GM12878 (cell line): Measurements from ENCODE around the gene SIK3. TPM values are rescaled to one million over a fixed set of nuclear protein-coding genes. Genes with fewer than 3 reads are reported as not detected.
A peak's percentile ranks its signal among the peaks of the same experiment; 100 is the strongest.

Experiments used
- ATAC-seq: fragments of 200-7000 bp; cut with Tn5 transposase; 3 replicates; pipeline ENCODE4 v1.9.1; 2020; ENCODE audit warnings: mild to moderate bottlenecking, moderate library complexity
- BruUV-seq: library from RNA; stranded (reverse); fragments of 400-500 nt; replicated peaks from 2 replicates; lab custom pipeline; 2021; lab: Mats Ljungman, UMichigan
- CTCF ChIA-PET: fragments of 300-600 bp; sonication (Branson Sonifier 250); formaldehyde crosslinking; extraction: SDS; loops from one replicate; lab custom pipeline; 2021; ENCODE audit warnings: inconsistent platforms; lab: Yijun Ruan, JAX
- POLR2A ChIA-PET: fragments of 350-600 bp; formaldehyde crosslinking; extraction: SDS; loops from one replicate; lab custom pipeline; 2021; ENCODE audit warnings: inconsistent platforms; lab: Charles Lee
- RAD21 ChIA-PET: fragments of 300-600 bp; sonication (Branson Sonifier 250); formaldehyde crosslinking; loops from one replicate; lab custom pipeline; 2023; ENCODE audit warnings: antibody characterized with exemption; ENCODE audit not compliant: unreplicated experiment; lab: Charles Lee
- SMC1A ChIA-PET: fragments of 300-600 bp; sonication (Branson Sonifier 250); formaldehyde crosslinking; loops from one replicate; lab custom pipeline; 2023; ENCODE audit not compliant: unreplicated experiment, uncharacterized antibody; lab: Charles Lee
- DNase-seq: peaks from one replicate; pipeline ENCODE4 v3.0.0-alpha.2; 2011; ENCODE audit warnings: low read depth, low spot score
- FAIRE-seq: peaks from 3 replicates; lab custom pipeline; 2011; peaks lifted over from hg19 to GRCh38; lab: Jason Lieb, UNC
- H2AFZ ChIP-seq: 2 replicates; pipeline ENCODE4 v1.6.0; 2011; ENCODE audit warnings: low read depth, low read length, control low read depth; ENCODE audit not compliant: control insufficient read depth
- H3K27ac ChIP-seq: 2 replicates; pipeline ENCODE4 v1.5.1; 2011; ENCODE audit warnings: control low read depth; ENCODE audit not compliant: control insufficient read depth, insufficient read depth
- H3K27me3 ChIP-seq, 2 experiments: replicated peaks in 1 of 2; 2 replicates each; pipeline versions ENCODE4 v1.6.0 to v1.6.1; 2011; ENCODE audit warnings: low read length in 1 of 2; ENCODE audit not compliant: control insufficient read depth in 2 of 2, insufficient read depth in 2 of 2
- H3K36me3 ChIP-seq, 2 experiments: 2 replicates each; pipeline ENCODE4 v1.5.1; 2011; ENCODE audit warnings: low read length in 1 of 2; ENCODE audit not compliant: control insufficient read depth in 2 of 2, insufficient read depth in 2 of 2
- H3K4me1 ChIP-seq: 2 replicates; pipeline ENCODE4 v1.6.1; 2011; ENCODE audit warnings: mild to moderate bottlenecking, low read length, moderate library complexity, mixed read lengths; ENCODE audit not compliant: control insufficient read depth, insufficient read depth
- H3K4me2 ChIP-seq: 2 replicates; pipeline ENCODE4 v1.6.0; 2011; ENCODE audit warnings: control low read depth; ENCODE audit not compliant: control insufficient read depth, insufficient read depth
- H3K4me3 ChIP-seq: fragments of 200-600 bp; sonication (generic); 2 replicates; pipeline ENCODE4 v1.5.1; 2016
- H3K79me2 ChIP-seq: 2 replicates; pipeline ENCODE4 v1.6.0; 2011; ENCODE audit warnings: low read length; ENCODE audit not compliant: control insufficient read depth, insufficient read depth
- H3K9ac ChIP-seq: 2 replicates; pipeline ENCODE4 v1.8.0; 2011; ENCODE audit warnings: low read length, control low read depth, mixed read lengths; ENCODE audit not compliant: control insufficient read depth, insufficient read depth
- H3K9me3 ChIP-seq: replicated peaks from 3 replicates; pipeline ENCODE4 v1.5.1; 2011; ENCODE audit warnings: mild to moderate bottlenecking, low read length; ENCODE audit not compliant: control insufficient read depth, insufficient read depth
- H4K20me1 ChIP-seq: 2 replicates; pipeline ENCODE4 v1.6.0; 2011; ENCODE audit not compliant: control insufficient read depth, insufficient read depth
- CREM ChIP-seq: IDR thresholded peaks from 2 replicates; pipeline ENCODE4 v1.6.1; 2014; ENCODE audit warnings: antibody characterized with exemption, low read depth
- MTA3 ChIP-seq: IDR thresholded peaks from 2 replicates; pipeline ENCODE4 v1.6.1; 2012; ENCODE audit warnings: low read length, inconsistent platforms, borderline replicate concordance
- PAX8 ChIP-seq: fragments of 450-650 bp; IDR thresholded peaks from 2 replicates; pipeline ENCODE4 v1.6.1; 2017; ENCODE audit warnings: mild to moderate bottlenecking, moderate library complexity
- POU2F2 ChIP-seq: IDR thresholded peaks from 3 replicates; pipeline ENCODE4 v1.6.1; 2011; ENCODE audit warnings: low read depth, mild to moderate bottlenecking, low read length, borderline replicate concordance
- SREBF2 ChIP-seq: IDR thresholded peaks from 2 replicates; pipeline ENCODE4 v1.6.1; 2012; ENCODE audit warnings: mild to moderate bottlenecking, low read length
- SUPT20H ChIP-seq: IDR thresholded peaks from 2 replicates; pipeline ENCODE4 v1.6.1; 2011; ENCODE audit warnings: low read depth, mild to moderate bottlenecking, low read length, moderate library complexity, borderline replicate concordance; ENCODE audit not compliant: control insufficient read depth
- WGBS: methylation state at CpG from one replicate; pipeline ENCODE4 v1.1.6; 2016; ENCODE audit warnings: low lambda C conversion rate; ENCODE audit not compliant: insufficient replicate concordance, insufficient coverage; ENCODE audit errors: missing lambda C conversion rate; 5-methylcytosine and 5-hydroxymethylcytosine counted together
- in situ Hi-C: fragments of 300-500 bp; cut with MboI; formaldehyde crosslinking; loops from 9 replicates; pipeline ENCODE4 v1.14.3; 2018; ENCODE audit warnings: mixed read lengths
- intact Hi-C: fragments of 100-400 bp; cut with micrococcal nuclease; formaldehyde crosslinking; loops from one replicate; pipeline ENCODE4 v1.14.2; 2022; ENCODE audit not compliant: unreplicated experiment
- polyA plus RNA-seq, 11 experiments: library from polyadenylated mRNA; depleted of rRNA in 4 of 11; unstranded in 6 of 11; stranded (reverse) in 5 of 11; fragments of >200 nt; fragmentation: Nextera tagmentation in 4 of 11; fragmentation: Illumina TruSeq in 1 of 11; extraction: Ambion mirVana in 4 of 11; extraction: Trizol in 1 of 11; gene quantifications; 1 replicate in 1 of 11; 2 replicates in 10 of 11; pipeline versions ENCODE4 v1.2.1 to v1.2.3, GENCODE V29; 2011 to 2016; ENCODE audit warnings: inconsistent platforms in 2 of 11, missing spikeins in 2 of 11, low read depth in 1 of 11
- total RNA-seq, 4 experiments: library from RNA; depleted of rRNA in 3 of 4; stranded (reverse); fragments of >200 nt in 3 of 4; fragmentation: Illumina TruSeq in 1 of 4; extraction: Trizol in 1 of 4; gene quantifications; 2 replicates each; pipeline versions ENCODE4 v1.2.1 to v1.2.3, GENCODE V29; 2013 to 2021
- TF ChIP-seq, protein P1 (sequence below): IDR thresholded peaks from 2 replicates; pipeline ENCODE4 v1.6.1; 2012; ENCODE audit warnings: mild to moderate bottlenecking, low read depth, low read length
- TF ChIP-seq, protein P2 (sequence below): IDR thresholded peaks from 2 replicates; pipeline ENCODE4 v1.6.1; 2011; ENCODE audit warnings: borderline replicate concordance, low read depth, mild to moderate bottlenecking, moderate library complexity, low read length; ENCODE audit not compliant: insufficient read depth, poor library complexity, severe bottlenecking
- TF ChIP-seq, protein P3 (sequence below): fragments of 450-650 bp; IDR thresholded peaks from 2 replicates; pipeline ENCODE4 v1.6.1; 2014; ENCODE audit warnings: mild to moderate bottlenecking

Gene SIK3
- total and polyA plus RNA-seq, 10 of the 15 experiments (the other 5 are each of a cell fraction or from before 2014, with no cell fraction given) = 2.5 to 31.9 (median 11.1) TPM

DNA sequence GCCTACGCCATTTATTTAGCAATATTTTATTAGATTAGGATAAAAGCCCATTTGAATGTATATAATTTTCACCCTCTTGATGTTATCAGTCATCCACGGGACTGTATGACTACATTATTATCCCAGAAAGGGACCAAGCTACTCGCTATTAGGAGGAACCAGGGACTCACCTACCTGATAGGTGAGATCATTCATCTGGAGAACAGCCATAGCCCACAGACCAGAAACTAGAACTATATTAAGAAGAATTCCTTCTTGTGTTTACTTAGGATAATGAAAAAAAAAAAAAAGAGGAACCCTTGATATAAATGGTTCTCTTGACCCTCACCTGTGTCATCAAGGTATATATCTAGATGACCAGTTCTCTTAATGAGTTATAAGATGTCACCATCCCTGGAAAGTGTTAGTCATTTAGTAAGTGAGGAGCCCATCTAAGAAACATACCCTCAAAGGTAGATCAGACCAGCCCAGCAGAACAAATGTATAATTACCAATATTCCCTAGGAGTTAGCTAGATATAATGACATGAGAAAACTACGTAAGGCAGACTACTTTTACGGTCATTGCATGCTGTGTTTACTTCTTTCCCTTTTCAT is 8.0 kb downstream of the SIK3 start:
- peaks cover 0 to 5% of the 10 kb centered on the region in 2 experiments; a peak in 2 of 4 replicates for H3K36me3 ChIP-seq
- in situ Hi-C loops = no loop called here
- DNase-seq = no peak
- H3K79me2 ChIP-seq = peaks cover 65% of the 10 kb centered on the region
- 0 out of 2 replicates have a peak overlapping the region, but pooled peaks have one; percentile 51 for H3K4me2 ChIP-seq
- H3K27ac ChIP-seq = no peak overlapping the region
- H3K4me3 ChIP-seq = peak overlapping the region; percentile 48; the same call in 1 of the 2 replicates
- no peak overlapping the region for H3K9ac ChIP-seq
- POLR2A ChIA-PET = interaction anchor here (0.7 to 1.4 kb wide), 7 partner anchors 11 to 77 kb away, joined by 3 to 7 read pairs (median 5); no protein-coding TSS in a partner anchor
- no TSS peak for BruUV-seq
- peaks cover 45% of the 10 kb centered on the region for H3K4me1 ChIP-seq
- TF ChIP-seq, protein P1, sequence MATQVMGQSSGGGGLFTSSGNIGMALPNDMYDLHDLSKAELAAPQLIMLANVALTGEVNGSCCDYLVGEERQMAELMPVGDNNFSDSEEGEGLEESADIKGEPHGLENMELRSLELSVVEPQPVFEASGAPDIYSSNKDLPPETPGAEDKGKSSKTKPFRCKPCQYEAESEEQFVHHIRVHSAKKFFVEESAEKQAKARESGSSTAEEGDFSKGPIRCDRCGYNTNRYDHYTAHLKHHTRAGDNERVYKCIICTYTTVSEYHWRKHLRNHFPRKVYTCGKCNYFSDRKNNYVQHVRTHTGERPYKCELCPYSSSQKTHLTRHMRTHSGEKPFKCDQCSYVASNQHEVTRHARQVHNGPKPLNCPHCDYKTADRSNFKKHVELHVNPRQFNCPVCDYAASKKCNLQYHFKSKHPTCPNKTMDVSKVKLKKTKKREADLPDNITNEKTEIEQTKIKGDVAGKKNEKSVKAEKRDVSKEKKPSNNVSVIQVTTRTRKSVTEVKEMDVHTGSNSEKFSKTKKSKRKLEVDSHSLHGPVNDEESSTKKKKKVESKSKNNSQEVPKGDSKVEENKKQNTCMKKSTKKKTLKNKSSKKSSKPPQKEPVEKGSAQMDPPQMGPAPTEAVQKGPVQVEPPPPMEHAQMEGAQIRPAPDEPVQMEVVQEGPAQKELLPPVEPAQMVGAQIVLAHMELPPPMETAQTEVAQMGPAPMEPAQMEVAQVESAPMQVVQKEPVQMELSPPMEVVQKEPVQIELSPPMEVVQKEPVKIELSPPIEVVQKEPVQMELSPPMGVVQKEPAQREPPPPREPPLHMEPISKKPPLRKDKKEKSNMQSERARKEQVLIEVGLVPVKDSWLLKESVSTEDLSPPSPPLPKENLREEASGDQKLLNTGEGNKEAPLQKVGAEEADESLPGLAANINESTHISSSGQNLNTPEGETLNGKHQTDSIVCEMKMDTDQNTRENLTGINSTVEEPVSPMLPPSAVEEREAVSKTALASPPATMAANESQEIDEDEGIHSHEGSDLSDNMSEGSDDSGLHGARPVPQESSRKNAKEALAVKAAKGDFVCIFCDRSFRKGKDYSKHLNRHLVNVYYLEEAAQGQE = no peak
- no peak for TF ChIP-seq MTA3
- no peak for TF ChIP-seq PAX8
- TF ChIP-seq CREM = no peak
- TF ChIP-seq SREBF2 = no peak
- TF ChIP-seq, protein P2, sequence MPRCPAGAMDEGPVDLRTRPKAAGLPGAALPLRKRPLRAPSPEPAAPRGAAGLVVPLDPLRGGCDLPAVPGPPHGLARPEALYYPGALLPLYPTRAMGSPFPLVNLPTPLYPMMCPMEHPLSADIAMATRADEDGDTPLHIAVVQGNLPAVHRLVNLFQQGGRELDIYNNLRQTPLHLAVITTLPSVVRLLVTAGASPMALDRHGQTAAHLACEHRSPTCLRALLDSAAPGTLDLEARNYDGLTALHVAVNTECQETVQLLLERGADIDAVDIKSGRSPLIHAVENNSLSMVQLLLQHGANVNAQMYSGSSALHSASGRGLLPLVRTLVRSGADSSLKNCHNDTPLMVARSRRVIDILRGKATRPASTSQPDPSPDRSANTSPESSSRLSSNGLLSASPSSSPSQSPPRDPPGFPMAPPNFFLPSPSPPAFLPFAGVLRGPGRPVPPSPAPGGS = no peak
- TF ChIP-seq POU2F2 = no peak
- TF ChIP-seq, protein P3, sequence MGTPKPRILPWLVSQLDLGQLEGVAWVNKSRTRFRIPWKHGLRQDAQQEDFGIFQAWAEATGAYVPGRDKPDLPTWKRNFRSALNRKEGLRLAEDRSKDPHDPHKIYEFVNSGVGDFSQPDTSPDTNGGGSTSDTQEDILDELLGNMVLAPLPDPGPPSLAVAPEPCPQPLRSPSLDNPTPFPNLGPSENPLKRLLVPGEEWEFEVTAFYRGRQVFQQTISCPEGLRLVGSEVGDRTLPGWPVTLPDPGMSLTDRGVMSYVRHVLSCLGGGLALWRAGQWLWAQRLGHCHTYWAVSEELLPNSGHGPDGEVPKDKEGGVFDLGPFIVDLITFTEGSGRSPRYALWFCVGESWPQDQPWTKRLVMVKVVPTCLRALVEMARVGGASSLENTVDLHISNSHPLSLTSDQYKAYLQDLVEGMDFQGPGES = no peak
- no peak for TF ChIP-seq SUPT20H
- TF ChIP-seq, all 136 proteins: peak for 0
- ATAC-seq (0 out of 3 replicates have a peak, but pooled peaks have one; percentile 5), FAIRE-seq (no peak)
- Histone ChIP-seq H4K20me1 (no peaks in the 10 kb centered on the region), H3K27me3 (no peaks in the 10 kb centered on the region), H3K9me3 (no peaks in the 10 kb centered on the region), H2AFZ (no peak overlapping the region)
- RAD21 ChIA-PET = interaction anchor here (0.9 to 1.6 kb wide), 3 partner anchors 11 to 161 kb away, joined by 3 to 4 read pairs (median 3); no protein-coding TSS in a partner anchor
- 76% methylated on average over 5 of the region's 5 CpGs for WGBS
- CTCF ChIA-PET = interaction anchor here (1.3 to 1.6 kb wide), 4 partner anchors 11 to 96 kb away, joined by 3 to 7 read pairs (median 4); no protein-coding TSS in a partner anchor
- SMC1A ChIA-PET = interaction anchor here (0.8 to 11.0 kb wide), 3 partner anchors 13 to 71 kb away, joined by 6 to 65 read pairs (median 29); no protein-coding TSS in a partner anchor
- intact Hi-C loops = loop anchor here (2.0 kb wide), 1 partner anchor 13 kb away; no protein-coding TSS in a partner anchor
